ENCODE results near the gene IRF6.

IRF6 gene

DNA sequence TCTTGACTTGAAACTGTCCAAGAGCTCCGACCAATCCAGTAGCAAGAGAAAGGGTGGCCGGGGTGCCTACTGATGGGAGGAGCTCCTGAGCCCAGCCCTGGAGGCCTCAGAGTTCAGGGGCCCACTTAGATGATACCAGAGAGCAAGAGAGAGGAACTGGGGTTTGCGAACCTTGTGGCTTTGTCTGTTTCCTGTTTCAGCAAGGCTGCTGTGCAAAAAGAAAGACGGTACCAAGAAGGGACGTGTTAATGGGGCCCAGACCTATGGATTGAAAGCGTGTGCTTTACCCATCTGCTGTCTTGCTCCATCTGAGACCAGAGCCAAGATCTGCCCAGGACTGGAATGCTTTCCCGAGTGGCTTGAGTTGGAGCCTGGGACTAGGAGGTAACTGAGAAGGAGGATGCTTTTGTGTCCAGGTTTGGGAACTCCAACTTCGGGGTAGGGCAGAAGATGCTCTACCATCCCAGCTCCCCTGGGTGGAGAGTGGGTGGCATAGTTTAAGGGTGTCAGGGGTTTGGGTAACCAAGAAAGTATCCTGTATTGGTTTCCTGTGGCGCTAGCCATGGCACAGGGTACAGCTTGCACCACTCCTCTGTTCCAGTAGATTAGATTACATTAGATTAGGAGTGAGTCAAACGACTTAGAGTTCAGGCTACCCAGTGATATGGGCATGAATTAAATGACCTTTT, 49.9 kb downstream of the IRF6 start, which contains the start of gene TRAF3IP3:
TRAF3IP3 (plus strand) TSS at position 128 of the 689 bp plus-strand sequence. CDS start 3,987 bp downstream, outside the sequence.
- no peak for DNase-seq

DNA sequence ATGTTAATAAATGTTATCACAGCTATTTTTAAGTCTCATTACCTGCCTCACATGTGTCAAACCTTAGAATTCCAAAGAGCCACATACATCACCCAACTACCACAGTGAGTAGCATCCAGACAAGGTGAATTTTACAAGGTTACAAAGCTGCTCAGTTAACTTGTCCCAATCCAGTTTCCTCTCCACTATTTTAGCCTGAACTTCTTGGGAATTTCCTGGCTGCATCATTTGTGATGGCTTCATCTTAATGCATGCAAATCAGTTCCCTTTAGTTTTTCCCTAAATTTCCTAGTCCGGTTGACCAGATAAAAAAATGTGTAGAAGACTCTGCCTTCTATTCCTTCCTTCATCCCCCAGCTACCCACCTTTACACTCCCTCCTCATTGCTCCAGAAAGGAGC, 50.7 kb downstream of the IRF6 start:
- DNase-seq, result no peak

DNA sequence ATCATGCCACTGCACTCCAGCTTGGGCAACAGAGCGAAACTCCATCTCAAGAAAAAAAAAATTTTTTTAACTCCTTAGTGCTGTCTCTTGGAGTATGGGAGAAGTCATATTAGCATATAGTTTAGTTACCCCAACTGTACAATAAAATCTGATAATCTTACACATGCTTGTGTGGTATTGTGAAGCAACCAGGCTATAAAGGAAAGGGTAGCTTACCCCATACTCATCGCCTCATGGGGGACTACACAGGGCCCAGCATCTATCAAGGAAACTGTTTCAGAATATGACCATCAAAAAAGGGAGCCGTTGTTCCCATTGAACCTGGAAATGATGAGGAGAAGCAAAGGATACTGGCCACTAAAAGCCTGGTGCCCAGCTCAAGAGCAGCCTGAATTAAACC, 53.1 kb downstream of the IRF6 start:
- no peak for DNase-seq

DNA sequence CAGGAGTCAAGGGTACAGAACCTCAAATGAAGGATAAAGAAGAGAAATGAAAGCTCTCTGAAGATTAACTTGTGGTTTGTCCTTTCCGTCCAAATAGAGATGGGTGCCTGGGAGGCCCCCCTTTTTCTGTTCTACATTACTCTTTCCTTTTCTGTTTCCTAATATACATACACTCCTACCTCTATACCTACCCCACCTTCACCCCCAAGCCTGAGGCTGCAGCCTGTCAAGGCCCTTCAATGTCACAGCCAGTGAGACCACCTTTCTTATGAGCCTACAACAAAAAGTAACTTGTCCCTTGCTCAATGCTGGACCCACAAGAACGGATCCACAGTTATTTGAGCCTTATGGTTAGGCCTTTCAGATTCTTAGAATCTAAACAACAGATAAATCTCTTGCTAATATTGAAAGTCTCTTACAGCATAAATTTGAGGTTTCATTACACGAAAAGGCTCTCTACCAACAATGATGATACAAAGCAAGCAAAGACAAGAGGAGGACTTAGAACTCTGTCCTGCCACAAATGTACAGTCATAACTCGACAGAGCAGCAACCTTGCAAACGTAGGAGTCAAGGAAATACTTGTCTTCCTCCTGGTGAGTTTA, 54.2 kb downstream of the IRF6 start:
- DNase-seq, result no peak

DNA sequence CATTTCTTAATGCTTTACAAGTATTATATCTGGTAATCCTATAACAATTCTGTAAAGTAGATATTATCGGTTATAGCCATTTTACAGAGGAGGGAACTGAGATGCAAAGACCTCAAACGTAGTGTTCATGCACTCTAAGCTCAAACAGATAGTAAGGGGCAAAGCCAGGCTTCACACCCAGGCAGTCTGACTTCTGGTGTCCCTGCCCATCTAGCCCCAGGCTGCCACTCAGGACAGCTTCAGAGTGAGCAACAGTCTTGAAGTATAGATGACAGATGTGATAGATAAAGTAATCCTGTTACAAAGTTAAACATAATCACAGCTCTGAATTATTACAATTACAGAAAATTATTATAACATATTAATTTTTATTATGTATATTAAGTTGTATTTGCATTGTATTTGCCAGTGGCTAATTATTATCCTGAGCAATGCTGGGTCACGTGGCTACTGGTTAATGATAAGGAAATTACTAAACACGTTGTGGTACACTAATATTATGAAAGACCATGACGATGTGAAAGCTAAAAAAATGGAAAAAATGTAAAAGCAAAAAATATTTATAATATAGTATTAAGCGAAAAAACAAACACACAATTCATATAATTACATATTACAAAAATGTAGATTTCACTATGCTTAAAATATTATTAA, 56.1 kb downstream of the IRF6 start:
- DNase-seq, result no peak

DNA sequence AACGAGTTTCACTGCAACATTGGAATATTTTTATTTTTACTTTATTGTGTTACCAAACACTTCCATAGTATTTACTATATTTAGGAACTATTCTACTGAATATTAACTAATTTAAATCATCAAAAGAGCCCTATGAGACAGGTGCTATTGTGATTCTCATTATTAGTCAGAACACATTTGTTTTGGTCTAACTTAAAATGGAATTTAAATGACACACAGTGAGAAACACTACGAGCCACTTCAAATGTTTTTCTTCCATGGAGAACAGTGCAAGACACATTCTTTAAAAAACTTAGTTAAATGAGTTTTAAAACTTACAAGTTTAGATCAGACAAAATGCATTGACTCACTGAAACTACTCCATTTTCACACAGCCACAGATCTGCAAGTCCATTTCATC, 56.7 kb downstream of the IRF6 start:
- DNase-seq, result no peak

DNA sequence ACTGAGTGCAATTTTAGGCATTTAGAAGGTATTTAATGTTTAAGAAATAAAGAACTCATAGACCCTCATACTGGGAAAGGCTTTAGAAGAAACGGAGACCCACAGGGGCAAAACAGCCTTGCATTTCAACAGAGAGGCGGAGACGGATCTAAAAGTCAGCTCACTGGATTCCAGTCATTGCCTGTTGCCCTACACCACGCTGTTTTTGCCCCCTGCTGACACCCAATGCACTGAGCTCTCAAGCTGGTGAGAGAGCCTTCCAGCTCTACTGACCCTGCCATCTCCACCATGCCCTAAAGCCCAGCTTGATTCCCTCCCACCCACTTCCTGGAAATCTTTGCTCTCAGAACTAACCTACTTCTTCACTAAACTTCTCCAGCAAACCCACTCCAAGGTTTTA, 57.3 kb downstream of the IRF6 start:
- DNase-seq, result no peak

DNA sequence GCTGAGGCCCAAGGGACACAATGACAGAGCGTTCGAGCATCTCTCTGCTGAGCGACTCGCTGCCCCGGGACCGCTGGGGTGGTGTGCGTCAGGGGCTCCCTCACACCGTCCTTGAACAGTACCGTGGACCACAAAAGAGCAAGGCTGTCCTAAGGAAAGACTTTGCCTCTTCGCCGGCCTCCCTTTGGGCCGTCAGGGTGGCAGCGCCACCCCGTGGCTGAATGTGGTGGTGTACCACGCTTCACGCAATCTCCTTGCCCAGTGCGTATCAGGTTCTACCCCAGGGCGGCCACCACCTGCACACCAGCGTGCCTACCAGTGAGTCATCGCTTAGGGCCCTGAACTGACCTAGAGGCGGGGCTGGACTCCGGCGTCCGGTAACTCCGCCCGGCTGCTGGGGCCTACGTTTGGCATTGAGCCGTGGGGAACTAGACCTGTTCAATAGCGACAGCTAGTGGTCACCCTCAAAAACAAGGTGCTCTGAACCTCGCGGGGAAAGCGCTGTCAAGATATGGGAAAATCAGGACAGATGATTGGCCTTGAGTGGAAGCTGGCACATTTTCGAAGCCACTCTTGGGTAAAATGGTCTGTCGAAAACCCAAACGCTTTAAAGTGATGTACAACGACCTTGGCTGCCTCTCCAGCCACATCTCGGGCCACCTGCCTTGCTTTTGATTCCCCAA, 58.2 kb downstream of the IRF6 start:
- DNase-seq, result peak; percentile 75 to 86

DNA sequence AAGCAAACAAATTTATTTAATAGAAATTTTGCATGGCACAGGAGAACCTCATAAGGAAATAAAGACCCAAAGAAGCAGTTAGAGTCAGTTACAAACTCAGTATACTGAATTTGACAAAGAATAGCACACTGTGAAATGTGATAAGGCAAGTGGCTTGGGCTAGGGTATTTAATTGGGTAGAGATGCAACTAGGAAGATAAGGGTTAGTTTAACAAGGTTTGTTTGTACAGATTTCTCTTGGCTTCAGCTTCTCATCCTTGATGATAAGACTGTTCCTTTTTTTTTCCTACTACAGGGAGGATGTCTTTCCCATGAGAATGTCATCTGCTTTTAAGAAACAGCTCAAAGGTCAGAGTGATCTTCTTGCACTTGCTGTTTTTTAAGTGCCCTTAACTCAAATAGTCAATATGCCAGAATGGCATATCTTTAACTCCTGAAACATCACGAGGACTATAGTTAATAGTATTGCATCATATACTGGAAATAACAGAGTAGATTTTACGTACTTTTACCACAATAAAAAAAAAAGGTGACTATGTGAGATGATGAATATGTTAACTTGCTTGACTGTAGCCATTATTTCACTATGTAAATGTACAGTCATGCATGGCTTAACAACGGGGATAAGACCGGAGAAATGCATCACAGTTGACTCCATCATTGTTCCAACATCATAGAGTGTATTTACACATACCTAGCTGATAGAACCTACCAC, 59.3 kb downstream of the IRF6 start:
- peak; percentile 64 to 86 for DNase-seq

DNA sequence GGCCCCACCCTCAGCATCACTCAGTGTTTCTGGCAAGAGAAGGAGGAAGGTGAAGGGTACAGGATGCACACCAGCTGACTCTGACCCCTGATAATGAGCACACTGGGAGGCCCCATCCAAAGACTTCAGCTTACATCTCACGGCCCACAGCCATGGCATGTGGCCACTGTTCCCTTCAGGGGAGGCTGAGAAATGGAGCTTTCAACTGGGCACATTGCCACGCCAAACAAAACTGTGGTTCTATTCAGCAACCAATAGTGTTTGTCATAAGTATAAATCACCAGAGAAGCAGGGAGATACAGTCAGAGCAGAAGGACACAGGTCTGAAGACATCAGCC, 62.8 kb downstream of the IRF6 start:
- DNase-seq, result no peak

DNA sequence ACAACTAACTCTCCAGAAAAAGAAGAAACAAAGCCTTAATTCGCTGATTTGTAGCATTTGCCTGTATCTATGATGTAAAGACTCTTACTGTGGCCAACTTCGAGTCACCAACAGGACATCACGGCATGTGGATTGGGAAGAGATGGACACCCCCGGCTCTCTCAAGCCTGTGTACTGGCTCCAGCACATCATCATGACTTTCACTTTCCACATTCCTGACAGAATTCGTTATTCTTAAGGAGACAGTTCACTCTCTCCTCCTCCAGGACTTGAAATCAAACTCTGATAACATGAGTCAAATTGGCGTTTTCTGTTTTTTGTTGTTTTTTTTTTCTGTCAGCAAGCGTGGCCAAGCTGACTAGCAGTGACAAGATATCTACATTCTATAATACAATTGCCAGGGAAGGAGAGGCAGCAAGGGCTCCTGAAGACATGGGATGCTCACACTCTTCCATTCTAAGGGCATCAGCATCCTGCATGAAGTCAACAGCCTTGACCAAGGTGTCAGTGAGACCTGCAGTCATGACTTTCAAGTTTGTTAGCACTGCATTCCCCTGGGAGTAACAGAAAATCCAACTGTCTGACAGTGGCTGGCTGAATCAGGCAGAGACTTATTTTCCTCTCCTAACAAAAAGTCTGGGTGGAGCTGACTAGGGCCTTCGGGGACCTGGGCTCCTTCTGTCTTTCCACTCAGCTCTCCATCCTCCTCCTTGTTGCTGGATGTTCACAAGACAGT, 63.4 kb downstream of the IRF6 start:
- DNase-seq, result peak in 1 of 2 experiments; percentile 5

DNA sequence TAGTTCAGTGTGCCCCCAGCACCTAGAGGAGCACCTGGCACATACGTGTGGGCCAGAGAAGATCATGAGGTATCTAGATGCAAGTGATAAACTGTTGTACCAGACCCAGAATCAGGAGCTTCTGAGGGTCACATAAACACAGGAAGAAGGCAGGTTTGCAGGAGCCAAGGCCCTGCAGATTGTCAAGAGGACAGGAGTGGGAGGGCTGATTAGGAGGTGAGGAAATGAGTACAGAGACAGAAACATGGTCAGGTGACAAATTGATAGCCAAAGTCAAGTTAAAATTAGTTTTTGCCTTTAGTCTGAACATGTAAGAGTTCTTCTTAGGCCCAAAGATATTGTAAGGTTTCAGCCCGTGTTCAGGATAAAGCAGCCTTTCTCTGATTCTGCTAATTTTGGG, 64.1 kb downstream of the IRF6 start:
- DNase-seq, result no peak

DNA sequence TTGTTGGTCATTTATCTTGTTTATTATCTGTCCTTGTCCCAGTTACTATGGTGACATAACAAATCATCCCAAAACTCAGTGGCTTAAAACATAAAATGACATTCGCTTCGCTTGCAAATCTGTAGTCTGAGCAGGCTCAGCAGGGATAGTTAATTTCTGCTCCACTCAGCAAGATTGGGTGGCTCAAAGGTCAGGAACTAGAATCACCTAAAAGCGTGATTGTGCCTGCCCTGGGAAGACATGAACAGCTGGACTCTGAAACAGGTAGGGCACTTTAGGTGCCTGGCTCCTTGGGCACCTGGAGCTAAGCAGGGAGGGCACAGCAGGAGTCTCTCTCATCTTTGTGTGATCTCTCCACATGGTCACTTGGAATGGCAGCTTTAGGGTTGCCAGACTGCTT, 64.7 kb downstream of the IRF6 start:
- DNase-seq, result no peak

DNA sequence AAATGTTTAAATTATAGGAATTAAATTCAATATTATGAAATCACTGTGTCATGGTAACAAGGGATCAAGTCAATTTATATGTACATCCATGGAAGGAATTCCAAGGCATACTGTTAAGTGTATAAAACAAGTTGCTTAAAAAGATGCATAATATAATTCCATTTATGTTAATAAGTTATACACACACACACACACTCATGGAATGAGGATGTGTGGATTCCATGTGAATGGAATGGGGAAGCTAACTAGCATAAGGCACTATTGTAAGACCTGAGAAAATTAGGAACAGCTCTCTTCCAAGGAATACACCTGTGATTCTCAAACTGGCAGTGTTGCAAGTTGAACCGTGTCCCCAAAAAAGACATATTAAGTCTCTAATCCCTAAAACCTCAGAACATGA, 67.7 kb downstream of the IRF6 start:
- DNase-seq, result no peak

DNA sequence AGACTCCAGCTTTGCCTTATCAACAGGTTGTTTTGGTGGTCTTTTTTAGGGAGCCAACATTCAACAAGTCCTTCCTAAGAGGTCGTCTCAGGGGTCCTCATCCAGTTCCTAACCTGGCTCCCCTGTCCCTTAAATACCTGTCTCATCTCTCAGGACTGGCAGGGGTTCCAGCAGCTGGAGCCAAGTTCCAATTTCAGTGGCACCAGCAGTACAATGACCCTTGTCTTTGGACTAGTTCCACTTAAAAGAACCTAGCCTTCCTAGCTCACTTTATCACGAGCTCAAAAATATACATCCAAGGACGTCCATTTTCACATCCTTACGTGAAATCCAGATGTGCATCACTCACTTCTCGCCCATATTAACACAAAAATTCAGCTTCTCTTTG, 68.8 kb downstream of the IRF6 start:
- no peak for DNase-seq

DNA sequence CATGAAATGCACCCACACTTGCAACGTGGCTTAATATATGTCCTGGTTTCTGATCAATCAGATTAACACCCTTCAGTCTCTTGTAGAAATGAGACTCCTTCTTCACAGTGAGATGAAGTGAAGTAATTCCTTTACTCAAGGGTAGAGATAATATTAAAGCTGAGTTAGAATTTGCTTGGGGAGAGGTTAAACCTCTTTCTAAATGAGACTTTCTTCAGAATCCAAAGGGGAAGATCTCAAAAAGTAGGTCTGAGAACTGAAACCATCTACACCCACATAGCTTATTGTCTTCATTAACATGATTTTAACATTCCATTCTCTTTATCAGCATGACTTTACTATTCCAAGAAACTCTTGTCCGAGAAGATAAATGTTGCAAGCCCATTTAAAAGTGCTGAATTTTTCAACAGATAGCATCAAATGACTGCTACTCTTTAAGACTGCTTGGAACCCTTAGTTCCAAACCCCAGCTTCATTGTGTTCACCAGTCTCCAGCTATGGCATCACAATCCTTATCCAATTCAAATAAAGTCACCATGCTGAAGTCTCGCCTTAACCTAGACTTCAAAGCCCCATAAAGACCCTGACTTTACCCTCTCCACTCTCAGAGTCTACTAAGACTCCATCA, 69.3 kb downstream of the IRF6 start:
- no peak for DNase-seq

Measured in NCI-H526 (cell line).